ENCODE results near the gene FAM89A. TPM values are rescaled to one million over a fixed set of nuclear protein-coding genes. Genes with fewer than 3 reads are reported as not detected.

The FAM89A gene
- total RNA-seq, 4 donors from 2014 or later, result 10.3 to 20.5 (median 16.1) TPM

- no peaks in the 10 kb centered on the region for H3K36me3 ChIP-seq
- no peak overlapping the region for H3K4me3 ChIP-seq
- no peak for DNase-seq
- H3K4me1 ChIP-seq, result no peaks in the 10 kb centered on the region
- H3K27ac ChIP-seq, result no peak overlapping the region
- no peaks in the 10 kb centered on the region for H3K27me3 ChIP-seq
- intact Hi-C loops (cut with DNase I; ENCODE audit: low total_unique reads), result no loop called here
- peaks cover 0 to 5% of the 10 kb centered on the region in 2 donors for H3K9me3 ChIP-seq
- no peak for TF ChIP-seq CTCF (IDR thresholded peaks at IDR 0.05)
- TF ChIP-seq POLR2A (IDR thresholded peaks at IDR 0.05), result no peak
These were observed 4.5 kb upstream of the FAM89A start for GRCh38 chr1:231044588-231044987.

GRCh38 chr1:231041719-231042261, 1.7 kb upstream of the FAM89A start:
- H3K9me3 ChIP-seq, result peaks cover 0 to 5% of the 10 kb centered on the region in 2 donors
- DNase-seq, result no peak
- no peaks in the 10 kb centered on the region for H3K27me3 ChIP-seq
- intact Hi-C loops (cut with DNase I; ENCODE audit: low total_unique reads), result no loop called here
- no peak overlapping the region for H3K4me3 ChIP-seq
- H3K4me1 ChIP-seq, result peaks cover 0 to 7% of the 10 kb centered on the region in 2 donors
- H3K36me3 ChIP-seq, result no peaks in the 10 kb centered on the region
- TF ChIP-seq POLR2A (IDR thresholded peaks at IDR 0.05) (no peak), CTCF (IDR thresholded peaks at IDR 0.05) (no peak)
- peak overlapping the region in 1 of 2 donors; percentile 65 for H3K27ac ChIP-seq

GRCh38 chr1:231040800-231041718, 1.0 kb upstream of the FAM89A start:
- DNase-seq, result peak; percentile 29 to 44
- TF ChIP-seq POLR2A (IDR thresholded peaks at IDR 0.05) (no peak), CTCF (IDR thresholded peaks at IDR 0.05) (no peak)
- Histone ChIP-seq H3K27ac (peak overlapping the region; percentile 65 to 77), H3K36me3 (no peaks in the 10 kb centered on the region), H3K4me1 (peaks cover 0 to 7% of the 10 kb centered on the region in 2 donors), H3K4me3 (peak overlapping the region; percentile 68 to 76), H3K9me3 (peaks cover 0 to 5% of the 10 kb centered on the region in 2 donors), H3K27me3 (no peaks in the 10 kb centered on the region)
- intact Hi-C loops (cut with DNase I; ENCODE audit: low total_unique reads), result no loop called here

- Histone ChIP-seq H3K9me3 (peaks cover 0 to under 1% of the 10 kb centered on the region in 2 donors), H3K4me3 (peak overlapping the region; percentile 68 to 76), H3K36me3 (no peaks in the 10 kb centered on the region), H3K4me1 (peaks cover 0 to 7% of the 10 kb centered on the region in 2 donors), H3K27ac (peak overlapping the region; percentile 58 to 65), H3K27me3 (no peaks in the 10 kb centered on the region)
- DNase-seq, result peak in 1 of 2 donors; percentile 37
- no peak for TF ChIP-seq CTCF (IDR thresholded peaks at IDR 0.05)
- TF ChIP-seq POLR2A (IDR thresholded peaks at IDR 0.05), result no peak
- intact Hi-C loops (cut with DNase I; ENCODE audit: low total_unique reads), result no loop called here
These were observed 664 bp downstream of the FAM89A start for GRCh38 chr1:231039161-231040018.
